GM18511 (cell line): ENCODE results near the gene CACNB1.
A peak's percentile ranks its signal among the peaks of the same experiment; 100 is the strongest.

Experiments
- ATAC-seq: cut with Tn5 transposase; IDR thresholded peaks from one replicate; pipeline ENCODE4 v1.9.1; 2021; ENCODE audit warnings: mild to moderate bottlenecking, moderate library complexity; ENCODE audit not compliant: unreplicated experiment

Gene CACNB1

DNA sequence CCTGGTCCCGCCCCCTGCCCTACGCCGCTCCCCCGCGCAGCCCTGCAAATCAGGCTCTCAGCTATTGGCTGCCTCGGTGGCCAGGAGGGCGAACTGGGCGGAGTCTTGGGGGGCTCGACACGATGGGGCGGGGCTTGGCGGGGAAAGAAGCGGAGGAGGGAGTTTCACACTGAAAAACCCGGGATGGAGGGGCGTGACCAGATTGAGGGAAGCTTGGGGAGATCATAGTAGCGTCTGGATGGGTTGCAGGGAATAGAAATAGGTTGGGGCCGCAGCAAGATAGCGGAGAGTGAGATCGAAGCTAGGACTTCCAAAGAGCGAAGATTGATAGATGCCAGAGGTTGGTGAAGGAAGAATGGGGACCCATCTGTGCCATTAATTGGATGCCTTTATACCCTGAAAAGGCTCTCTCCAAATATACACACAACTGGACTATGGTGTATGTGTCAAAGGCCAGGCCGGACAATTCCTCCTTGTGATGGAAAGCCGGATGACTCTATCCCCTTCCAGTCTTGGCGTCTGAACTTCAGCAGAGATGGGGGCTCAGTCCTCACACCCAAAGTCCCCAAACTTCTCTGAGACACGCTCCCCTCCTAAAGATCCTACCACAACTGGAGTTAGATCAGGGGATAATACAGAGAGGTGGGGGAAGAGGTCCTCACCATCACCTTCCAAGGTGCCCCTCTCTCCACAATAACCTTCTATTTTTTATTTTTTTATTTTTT lies 28.7 kb upstream of the CACNB1 start:
- no peak for ATAC-seq

DNA sequence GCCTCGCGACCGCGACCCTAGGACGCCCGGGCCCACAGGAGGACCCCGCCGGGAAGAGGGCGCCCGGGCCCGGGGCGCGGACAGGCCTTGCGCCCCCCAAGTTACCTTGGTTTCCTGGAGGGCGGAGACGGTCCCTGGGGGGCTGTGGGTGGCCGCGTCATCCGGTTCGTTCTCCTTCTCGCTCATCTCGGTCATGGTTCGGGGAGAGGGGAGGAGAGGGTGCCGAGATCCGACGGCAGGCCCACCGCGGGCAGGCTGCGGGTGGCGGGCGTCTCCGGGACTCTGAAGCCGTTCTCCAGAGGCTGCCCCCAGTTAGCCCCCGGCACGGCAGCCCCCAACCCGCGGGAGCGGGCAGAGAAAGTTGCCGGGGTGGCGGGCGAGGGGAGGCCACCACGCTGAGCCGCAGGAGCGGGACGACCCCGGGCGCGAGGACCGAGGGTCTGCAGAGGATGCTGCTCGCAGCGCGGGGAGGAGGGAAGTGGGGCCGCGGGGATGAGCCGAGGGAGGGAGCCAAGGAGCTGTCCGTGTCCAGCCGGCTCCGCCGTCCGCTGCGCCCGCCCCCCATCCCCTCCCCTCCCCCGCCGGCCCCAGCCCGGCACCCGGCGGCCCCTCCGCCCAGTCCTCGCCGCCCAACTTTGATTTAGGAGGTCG lies 28.0 kb upstream of the CACNB1 start, which contains the start of gene STAC2:
Gene STAC2, minus strand, starts transcription at position 638 of the 651 bp plus-strand sequence. Its CDS starts 443 bp downstream, at position 195.
- ATAC-seq: no peak

DNA sequence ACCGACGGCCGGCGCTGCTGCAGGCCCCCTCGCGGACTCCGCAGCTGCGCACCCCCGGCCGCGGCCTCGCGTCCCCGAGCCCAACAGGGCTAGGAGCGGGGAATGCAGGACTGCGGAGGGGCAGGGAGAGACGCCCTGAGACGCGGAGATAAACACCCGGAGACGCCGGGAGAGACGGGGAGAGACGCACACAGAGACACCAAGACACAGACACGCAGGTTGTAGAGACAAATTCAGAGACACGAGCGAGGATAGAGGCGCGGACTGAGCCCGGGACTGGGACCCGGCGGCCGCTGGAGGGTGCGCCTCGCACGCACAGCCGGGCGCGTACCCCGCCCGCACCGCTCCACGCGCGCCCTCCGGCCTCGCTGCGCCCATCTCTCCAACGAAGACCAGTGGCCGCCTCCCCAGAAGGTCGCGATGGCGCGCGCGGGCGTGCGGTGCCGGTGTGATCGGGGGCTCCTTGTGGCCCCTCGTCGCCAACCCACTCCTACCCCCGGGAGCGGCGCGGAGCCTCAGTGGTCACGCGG lies 27.4 kb upstream of the CACNB1 start:
- ATAC-seq: no peak

DNA sequence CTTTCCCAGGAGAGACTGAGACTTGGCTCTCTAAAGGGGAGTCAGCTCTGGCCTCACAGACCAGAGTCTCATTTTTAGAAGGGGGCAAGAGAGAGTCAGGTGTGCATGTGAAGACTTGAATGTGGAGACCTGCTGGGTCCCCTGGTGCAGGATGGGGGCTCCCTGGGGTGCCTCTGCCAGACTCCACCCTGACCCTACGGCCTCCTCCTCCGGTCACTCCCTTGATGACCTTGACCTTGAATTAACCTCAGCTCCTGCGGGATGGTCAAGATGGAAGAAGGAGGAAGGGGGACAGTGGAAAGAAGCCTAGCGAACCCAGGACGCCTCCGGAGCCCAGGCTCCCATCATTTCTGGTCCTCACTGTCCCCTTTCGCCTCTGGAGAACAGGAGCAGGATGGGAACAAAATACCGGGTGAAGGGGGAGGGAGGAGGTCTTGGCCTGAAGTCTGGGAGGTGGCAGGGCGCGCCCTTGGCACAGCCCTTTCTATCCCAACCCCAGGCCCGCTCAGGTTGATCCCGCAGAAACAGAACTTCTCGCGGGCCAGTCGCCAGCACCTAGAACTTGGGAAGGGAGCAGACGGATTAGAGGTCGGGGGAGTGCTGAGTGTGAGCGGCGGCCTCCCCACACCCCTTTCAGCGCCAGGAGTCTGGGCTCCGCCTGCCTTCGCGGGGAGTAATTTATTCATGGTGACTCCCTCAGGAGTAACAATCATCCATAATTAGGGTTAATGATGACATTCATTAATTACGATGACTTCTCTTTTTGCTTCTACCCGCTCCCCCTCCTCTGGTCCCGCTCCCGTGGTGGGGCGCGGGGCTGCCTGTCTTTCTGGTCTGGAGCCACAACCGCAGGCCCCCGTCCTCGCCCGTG lies 26.7 kb upstream of the CACNB1 start:
- ATAC-seq: no peak

DNA sequence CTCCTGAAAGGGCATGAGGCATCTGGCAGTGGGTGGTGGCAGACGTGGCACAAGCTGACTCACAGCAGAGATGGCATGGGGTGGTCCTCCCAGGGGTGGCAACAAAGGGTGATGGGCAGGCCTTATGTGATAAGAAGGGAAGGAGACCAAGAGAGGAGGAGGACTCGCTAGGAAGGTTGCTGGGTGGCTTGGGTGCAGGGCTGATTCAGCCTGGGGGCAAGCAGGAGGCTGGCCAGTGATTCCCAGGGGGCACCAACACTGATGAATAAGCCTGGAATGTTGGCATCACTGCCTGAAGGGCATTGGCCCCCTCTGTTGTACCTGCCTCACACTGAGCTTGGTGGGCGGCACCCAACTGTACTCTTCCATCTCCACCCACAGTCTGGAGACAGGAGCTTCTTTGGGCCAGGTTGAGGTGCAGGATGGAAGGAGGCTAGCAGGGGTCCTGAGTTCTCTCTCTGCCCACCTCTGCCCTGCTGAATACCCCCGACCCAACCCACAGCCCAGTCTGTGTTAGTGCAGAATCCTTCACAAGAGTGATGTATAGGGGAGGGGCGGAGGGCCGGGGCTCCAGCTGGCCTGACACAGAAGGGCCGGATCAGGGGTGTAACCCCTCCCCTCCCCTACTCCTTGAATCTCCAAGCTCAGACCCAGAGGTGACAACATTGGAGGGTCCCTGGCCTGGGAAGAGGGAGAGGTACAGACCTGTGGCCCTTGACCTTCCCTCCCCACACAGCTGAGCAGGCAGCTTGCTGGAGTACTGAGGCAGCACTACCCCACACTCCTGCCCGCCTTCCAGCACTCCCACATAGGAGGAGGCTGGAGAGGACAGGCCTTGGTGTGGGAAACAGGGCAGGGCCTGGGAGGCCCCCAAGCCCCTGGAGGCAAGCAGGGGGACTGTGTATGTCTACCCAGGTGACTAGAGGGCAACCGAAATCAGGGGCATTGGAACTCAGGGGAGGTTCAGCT lies 25.7 kb upstream of the CACNB1 start:
- ATAC-seq: no peak

DNA sequence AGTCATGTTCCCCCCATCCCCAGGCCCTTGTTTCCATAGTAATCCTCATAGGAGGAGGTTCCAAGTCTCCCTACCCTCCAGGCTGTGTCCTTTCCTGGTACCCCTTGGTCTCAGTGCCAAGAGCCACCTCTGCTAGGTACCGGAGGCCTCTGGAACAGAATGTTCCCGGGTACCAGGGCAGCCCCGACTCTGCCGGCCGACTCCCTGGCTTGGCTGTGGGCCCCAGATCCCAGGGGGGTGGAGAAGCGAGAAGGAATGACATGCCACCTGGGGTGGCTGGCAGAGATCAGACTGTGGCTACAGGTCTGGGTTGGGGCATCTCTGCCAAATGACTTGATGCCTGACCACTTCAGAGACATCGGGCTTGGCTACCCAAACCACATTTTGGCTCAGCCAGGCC lies 24.7 kb upstream of the CACNB1 start:
- no peak for ATAC-seq

DNA sequence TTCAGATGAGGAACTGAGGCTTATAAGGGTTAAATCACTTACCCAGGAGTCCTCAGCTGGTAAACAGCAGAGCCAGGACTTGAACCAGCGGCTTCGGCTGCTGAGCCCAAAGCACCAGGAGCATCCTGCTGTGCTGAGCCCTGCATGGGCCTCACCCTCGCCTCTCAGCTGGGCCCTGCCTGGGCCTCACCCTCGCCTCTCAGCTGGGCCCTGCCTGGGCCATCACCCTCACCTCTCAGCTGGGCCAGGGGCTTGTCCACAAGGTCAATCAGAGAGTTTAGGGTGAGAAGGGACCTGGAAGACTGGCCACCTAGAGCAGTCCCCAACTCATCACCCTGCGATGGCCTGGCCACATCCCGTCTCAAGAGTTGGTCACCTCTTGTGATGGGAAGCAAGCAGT lies 24.1 kb upstream of the CACNB1 start:
- ATAC-seq: no peak

DNA sequence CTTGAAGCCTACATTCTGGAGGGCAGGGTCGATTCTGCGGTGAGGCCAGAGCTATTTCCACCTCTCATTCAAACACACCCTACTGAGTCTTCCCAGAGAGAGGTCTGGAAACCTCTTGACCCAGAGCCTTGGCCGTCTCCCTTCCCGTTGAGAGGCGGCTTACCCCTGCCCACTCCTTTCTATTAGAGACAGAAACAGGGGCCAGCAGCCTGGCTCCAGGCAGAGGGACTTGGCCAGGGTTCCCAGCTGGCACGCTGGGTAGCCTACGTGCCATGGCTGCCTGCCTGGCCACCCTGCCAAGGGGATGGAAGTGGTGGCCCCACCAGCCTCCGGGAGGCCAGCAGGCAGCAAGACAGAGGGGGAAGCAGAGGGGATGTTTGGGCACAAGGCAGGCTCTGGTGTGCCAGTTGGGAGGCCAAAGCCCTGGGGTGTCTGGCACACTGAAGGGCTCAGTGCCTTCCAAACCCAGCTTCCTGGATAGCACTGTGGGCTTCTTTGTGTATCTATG lies 22.2 kb upstream of the CACNB1 start:
- no peak for ATAC-seq

DNA sequence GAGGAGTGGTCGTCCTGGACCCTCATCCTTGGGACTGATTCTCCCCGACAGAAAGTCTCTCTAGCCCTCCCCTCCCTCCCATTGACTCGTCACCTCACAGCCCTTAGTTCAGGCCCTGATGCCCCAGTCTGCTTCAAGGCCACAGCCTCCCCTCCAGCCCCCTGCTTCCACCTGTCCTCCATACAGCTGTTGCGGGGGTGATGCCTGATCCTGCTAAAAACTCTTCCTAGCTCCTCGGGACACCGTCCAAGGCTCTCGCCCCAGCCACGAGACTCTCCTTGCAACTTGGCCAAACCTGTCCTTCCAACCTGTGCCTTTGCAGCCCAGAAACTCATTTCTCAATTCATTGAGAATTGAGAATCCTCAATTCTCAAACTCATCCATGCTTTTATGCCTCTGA lies 21.4 kb upstream of the CACNB1 start:
- no peak for ATAC-seq

DNA sequence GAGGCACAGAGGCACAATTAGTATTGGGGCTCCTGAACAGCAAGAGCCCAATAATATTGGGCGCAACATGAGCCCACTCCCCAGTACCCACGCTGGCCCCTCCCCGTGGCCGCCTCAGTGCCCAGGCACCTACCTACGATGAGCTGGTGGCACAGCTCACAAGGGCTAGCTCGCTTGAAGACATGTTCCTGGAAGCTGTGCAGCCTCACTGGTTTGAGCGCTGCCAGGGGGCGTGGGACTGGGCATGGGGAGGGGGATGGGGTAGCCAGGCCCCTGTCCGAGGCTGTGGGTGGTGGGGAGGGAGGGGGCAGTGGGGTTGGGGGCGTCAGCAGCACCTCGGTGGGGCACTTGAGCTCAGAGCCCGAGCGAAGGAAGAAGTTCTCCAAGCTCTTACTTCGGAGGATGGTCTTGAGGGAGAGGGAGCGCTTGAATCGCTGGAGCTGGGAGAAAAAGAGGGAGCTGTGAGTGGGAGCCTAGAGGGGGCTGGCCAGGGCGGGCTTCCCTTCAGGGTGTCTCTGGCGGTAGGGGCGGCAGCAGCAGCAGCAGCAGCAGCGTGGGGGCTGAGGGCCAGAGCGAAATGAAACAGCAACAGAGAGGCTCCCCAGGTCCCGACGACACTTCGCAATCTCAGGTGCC lies 20.4 kb upstream of the CACNB1 start:
- ATAC-seq: no peak

DNA sequence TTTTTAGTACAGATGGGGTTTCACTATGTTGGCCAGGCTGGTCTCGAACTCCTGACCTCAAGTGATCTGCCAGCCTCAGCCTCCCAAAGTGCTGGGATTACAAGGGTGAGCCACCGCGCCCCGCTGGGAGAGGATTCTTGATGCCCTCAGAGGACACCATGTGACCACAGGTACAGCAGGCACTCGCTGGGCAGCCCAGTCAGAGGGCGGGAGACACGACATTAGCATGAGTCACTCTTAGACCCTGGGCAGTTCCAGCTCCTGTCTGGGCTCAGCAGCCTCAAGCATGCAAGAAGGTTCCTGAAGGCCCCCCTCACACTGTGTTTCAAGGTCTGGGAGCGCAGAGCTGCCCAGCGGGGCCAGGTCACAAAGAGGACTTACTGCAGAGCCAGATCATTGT lies 16.4 kb upstream of the CACNB1 start:
- ATAC-seq: no peak

DNA sequence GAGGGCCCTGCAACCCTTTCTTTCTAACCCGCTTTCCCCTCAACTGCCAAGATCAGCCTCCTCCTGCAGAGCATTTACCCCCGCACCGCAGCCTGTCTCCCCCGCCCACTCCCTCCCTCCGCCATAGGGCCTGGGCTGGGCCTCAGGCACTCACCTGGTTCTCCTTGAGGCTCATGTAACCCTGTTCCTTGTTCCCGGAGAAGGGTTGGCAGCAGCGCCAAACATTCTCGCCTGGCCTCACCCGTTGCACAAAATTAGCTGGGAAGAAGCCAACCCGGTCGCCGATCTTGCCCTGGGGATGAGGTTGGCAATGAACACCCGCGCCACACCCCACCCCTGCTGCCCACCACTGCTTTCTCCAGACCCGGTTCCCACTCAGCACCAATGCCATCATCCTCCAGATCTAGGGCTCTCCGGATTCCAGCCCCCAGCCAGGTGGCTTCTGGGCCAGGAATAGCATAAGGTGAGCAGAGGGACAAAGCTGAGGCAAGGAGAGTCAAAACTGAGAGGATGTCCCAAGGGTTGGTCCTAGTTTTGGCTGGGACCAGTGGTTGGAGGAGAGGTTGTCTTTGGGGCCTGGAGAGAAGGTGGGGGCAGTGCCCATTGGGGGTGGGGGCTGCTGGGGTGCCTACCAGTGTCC lies 15.5 kb upstream of the CACNB1 start:
- no peak for ATAC-seq

DNA sequence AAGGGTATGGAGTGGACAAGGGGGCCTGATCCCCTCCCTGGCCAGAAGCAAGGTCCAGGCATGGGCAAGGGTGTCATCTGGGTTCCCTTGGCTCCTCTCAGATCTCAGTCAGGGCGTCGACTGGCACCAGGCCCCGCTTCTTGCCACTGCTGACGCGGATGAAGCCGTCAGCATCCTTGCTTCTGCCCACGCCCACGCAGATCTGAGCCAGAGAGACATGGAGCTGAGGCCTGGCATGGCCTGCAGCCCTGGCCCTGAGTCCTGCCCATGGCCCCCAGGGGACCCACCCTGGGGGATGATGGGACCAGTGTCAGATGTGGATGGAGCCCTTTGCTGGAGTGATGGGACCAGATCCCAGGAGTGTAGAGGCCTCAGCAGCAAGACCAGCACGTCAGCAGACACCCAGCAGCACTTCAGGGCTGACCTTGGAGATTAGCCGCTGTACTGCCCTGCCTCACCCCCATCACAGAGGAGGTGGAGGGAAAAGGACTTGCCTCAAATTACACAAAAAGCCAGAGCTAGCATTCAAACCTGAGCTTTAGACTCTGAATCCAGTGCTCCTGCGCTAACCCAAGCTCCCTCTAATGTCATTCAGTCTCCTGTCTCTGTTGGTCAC lies 14.8 kb upstream of the CACNB1 start:
- no peak for ATAC-seq

DNA sequence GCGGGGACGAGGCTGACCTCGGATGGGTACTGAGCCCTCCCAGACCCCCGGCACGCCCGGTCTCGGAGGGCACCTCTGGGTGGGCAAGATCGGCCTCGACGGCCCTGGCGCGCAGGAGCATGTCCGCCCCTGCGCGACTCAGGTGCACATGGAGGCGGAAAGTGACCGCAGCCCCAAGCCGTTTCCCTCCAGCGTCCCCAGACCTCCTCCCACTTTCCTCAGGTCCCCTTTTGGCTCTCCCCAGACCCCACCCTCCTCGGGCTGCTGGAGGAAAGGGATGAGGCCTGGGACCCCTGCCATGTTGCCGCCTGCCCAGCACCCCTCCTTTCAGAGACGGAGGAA lies 12.6 kb upstream of the CACNB1 start:
- no peak for ATAC-seq

DNA sequence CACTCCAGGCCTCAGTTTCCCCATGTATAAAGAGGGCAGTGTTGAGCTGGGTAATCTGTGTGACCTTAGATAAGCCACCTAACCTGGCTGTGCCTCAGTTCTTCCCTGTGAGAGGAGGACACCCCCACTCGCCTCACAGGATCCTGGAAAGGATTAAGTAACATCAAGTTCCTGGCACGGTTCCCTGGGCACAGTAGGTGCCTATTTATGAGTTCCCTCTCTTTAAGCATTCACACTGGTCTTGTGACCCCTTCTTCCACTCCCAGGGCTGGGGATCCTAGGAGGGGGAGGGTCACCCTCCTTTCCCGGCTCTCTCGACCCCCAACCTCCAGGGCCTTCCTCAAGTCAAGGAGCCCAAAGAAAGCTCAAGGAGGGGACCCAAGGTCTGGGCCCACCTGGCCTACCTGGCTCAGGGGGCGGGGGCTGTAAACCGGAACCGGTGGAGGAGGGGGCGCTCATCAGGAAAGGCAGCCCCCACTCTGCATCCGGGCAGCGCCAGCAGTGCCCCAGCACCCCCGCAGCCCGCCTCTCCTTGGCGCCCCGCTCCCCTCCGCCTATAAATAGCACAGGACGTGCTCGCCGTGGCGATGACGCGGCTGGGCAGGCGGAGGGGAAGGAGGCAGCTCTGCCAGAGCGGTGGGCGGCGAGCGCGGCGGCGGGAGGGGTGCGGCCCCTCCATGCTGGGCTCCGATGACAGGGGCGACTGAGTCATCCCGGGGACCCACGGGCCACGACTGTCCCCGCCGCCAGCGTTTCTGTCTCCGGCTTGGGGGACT lies 12.0 kb upstream of the CACNB1 start:
- ATAC-seq: no peak

DNA sequence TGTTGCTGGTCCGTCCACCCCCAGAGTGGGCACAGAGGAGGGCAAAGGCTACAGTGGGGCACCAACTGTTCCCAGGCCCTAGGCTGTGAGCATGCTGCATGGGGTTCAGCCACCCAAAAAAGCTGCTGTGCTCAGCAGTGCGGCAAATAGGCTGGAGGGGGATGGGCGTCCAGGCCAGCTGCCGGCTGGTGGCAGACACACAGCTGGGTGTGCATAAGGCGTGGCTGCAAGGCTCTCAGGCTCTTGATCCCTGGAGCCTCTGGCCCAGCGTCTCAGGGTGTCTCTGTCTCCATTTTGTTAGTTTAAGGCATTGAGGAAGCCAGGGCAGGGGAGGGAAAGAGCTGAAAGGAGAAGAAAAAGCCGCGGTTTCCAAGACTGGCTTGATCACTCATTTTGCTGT lies 11.4 kb upstream of the CACNB1 start:
- ATAC-seq: peak; percentile 71

DNA sequence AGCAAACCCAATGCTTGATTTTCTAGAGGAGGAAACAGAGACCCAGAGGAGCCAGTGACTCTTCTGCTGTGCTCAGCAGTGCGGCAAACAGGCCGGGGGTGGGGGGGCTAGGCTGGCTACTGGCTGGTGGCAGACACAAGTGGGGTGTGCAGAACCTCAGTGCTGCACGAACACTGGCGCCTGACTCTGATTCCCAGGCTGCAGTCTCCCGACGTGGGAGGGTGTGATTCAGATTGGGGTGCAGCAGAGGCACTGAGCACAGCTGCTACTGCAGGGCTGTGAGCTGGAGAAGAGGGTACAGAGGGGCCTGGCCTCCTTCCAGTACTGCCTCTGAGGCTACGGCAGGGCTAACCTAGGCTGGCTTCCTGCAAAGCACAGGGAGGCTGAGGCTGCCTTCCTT lies 10.7 kb upstream of the CACNB1 start:
- no peak for ATAC-seq

DNA sequence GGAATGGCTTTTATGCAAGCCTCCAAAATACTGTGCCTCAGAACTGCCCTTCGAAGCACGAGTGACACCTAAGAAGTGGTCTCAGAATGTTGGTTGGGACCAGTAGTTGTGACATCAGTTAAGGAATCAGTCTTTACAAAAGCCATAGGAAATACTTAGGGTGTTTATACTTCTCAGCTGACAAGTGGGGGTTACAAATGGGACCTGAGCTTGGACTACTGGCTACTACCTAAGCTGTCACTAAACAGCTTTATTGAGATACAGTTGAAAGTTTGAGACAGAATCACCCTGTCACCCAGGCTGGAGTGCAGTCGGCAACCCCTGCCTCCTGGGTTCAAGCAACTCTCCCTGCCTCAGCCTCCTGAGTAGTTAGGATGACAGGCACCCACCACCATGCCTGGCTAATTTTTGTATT lies 7.7 kb upstream of the CACNB1 start:
- no peak for ATAC-seq
